RWPE1 (cell line): Measurements from ENCODE around the gene LRTM1.

Source experiments
- CTCF ChIA-PET: fragments of 350-600 bp; sonication (Branson Sonifier 250); formaldehyde crosslinking; extraction: SDS; loops from one replicate; lab custom pipeline; 2021; lab: Yijun Ruan, JAX
- POLR2A ChIA-PET: fragments of 400-600 bp; formaldehyde crosslinking; extraction: SDS; loops from one replicate; lab custom pipeline; 2020; ENCODE audit warnings: antibody characterized with exemption; ENCODE audit not compliant: low non-redundant PET; lab: Yijun Ruan, JAX
- DNase-seq: peaks from one replicate; pipeline ENCODE4 v3.0.0; 2012; ENCODE audit warnings: low spot score
- H3K27ac ChIP-seq: fragments of 450-650 bp; 2 replicates; pipeline ENCODE4 v1.5.1; 2017
- CTCF ChIP-seq: fragments of 450-650 bp; conservative IDR thresholded peaks from 2 replicates; pipeline ENCODE4 v1.5.1; 2017; ENCODE audit warnings: low read depth, mild to moderate bottlenecking

The LRTM1 gene

GRCh38 chr3:54966979-54967378 lies 39.1 kb upstream of the LRTM1 start:
- POLR2A ChIA-PET = no interaction called here

GRCh38 chr3:54965746-54966145 lies 37.9 kb upstream of the LRTM1 start:
- TF ChIP-seq CTCF = no peak
- no peak overlapping the region for H3K27ac ChIP-seq
- CTCF ChIA-PET = interaction anchor here (0.7 kb wide), 1 partner anchor 12 kb away, joined by 3 read pairs; no protein-coding TSS in a partner anchor

More at GRCh38 chr3:54966979-54967378, 39.1 kb upstream of the LRTM1 start:
- no peak for DNase-seq
- no peak for TF ChIP-seq CTCF
- no peak overlapping the region for H3K27ac ChIP-seq
- CTCF ChIA-PET = no interaction called here

GRCh38 chr3:54964081-54964480 lies 36.2 kb upstream of the LRTM1 start:
- H3K27ac ChIP-seq = no peak overlapping the region
- no peak for TF ChIP-seq CTCF
- ChIA-PET CTCF (no interaction called here), POLR2A (no interaction called here)
- no peak for DNase-seq

More at GRCh38 chr3:54965746-54966145, 37.9 kb upstream of the LRTM1 start:
- no peak for DNase-seq
- POLR2A ChIA-PET = no interaction called here

GRCh38 chr3:54963641-54964040 lies 35.8 kb upstream of the LRTM1 start:
- TF ChIP-seq CTCF = no peak
- no peak for DNase-seq
- POLR2A ChIA-PET = no interaction called here
- H3K27ac ChIP-seq = no peak overlapping the region
- CTCF ChIA-PET = no interaction called here

- CTCF ChIA-PET = no interaction called here
- H3K27ac ChIP-seq = no peak overlapping the region
- no peak for TF ChIP-seq CTCF
- DNase-seq = peak; percentile 35
- POLR2A ChIA-PET = no interaction called here
These were observed 34.3 kb upstream of the LRTM1 start for GRCh38 chr3:54962200-54962599.

- H3K27ac ChIP-seq = no peak overlapping the region
- TF ChIP-seq CTCF = no peak
- CTCF ChIA-PET = no interaction called here
- POLR2A ChIA-PET = no interaction called here
- no peak for DNase-seq
These were observed 32.8 kb upstream of the LRTM1 start for GRCh38 chr3:54960701-54961100.

- ChIA-PET CTCF (no interaction called here), POLR2A (no interaction called here)
- DNase-seq = no peak
- no peak for TF ChIP-seq CTCF
- no peak overlapping the region for H3K27ac ChIP-seq
These were observed 32.2 kb upstream of the LRTM1 start for GRCh38 chr3:54960082-54960481.
